Measurements from ENCODE around the gene ST3GAL3. TPM values are rescaled to one million over a fixed set of nuclear protein-coding genes. Genes with fewer than 3 reads are reported as not detected.

The ST3GAL3 gene
- total RNA-seq, 1 donor from 2014 or later: 24.3 TPM

- intact Hi-C loops (cut with micrococcal nuclease): no loop called here
- CTCF ChIA-PET: no interaction called here
- Mint-ChIP-seq H3K9me3 (no peaks in the 10 kb centered on the region), H3K36me3 (ENCODE audit: low read depth) (peaks cover 78% of the 10 kb centered on the region), H3K27me3 (no peaks in the 10 kb centered on the region), H3K27ac (no peak overlapping the region), H3K4me1 (peaks cover 13% of the 10 kb centered on the region), H3K4me3 (no peak overlapping the region)
- POLR2A ChIA-PET: no interaction called here
- DNase-seq (no peak), ATAC-seq (ENCODE audit: low read depth) (no peak)
- TF ChIP-seq, protein P1, sequence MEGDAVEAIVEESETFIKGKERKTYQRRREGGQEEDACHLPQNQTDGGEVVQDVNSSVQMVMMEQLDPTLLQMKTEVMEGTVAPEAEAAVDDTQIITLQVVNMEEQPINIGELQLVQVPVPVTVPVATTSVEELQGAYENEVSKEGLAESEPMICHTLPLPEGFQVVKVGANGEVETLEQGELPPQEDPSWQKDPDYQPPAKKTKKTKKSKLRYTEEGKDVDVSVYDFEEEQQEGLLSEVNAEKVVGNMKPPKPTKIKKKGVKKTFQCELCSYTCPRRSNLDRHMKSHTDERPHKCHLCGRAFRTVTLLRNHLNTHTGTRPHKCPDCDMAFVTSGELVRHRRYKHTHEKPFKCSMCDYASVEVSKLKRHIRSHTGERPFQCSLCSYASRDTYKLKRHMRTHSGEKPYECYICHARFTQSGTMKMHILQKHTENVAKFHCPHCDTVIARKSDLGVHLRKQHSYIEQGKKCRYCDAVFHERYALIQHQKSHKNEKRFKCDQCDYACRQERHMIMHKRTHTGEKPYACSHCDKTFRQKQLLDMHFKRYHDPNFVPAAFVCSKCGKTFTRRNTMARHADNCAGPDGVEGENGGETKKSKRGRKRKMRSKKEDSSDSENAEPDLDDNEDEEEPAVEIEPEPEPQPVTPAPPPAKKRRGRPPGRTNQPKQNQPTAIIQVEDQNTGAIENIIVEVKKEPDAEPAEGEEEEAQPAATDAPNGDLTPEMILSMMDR (IDR thresholded peaks at IDR 0.05): no peak
Observed at GRCh38 chr1:43673261-43673660, 34.1 kb upstream of the ST3GAL3 start.

DNA sequence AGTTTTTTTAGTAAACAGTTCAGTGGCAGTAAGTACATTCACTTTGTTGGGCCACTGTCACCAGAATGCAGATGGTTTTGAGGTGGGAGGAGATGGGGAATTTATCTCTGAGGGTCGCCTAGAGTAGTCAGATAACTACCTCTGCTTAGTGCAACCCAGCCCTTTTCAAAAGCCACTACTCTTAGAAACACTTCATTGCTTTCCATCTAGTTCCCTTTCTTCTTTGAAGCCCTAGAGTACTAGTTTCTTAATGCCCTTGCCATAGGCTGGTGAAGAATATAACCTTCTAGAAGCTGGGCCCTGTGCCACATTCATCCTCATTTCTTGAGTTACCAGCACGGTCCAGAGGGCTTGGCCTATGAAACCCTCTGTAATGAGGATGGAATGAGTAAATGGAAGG, 28.4 kb upstream of the ST3GAL3 start:
- H3K4me1 Mint-ChIP-seq: peaks cover 11% of the 10 kb centered on the region
- ATAC-seq (ENCODE audit: low read depth) (no peak), DNase-seq (no peak)
- intact Hi-C loops (cut with micrococcal nuclease): no loop called here
- ChIA-PET CTCF (no interaction called here), POLR2A (interaction anchor here (1.2 kb wide), 1 partner anchor 29 kb away, joined by 4 read pairs; the partner anchor contains the start of gene KDM4A)
- H3K27ac Mint-ChIP-seq: no peak overlapping the region
- H3K27me3 Mint-ChIP-seq: no peaks in the 10 kb centered on the region
- TF ChIP-seq, protein P1 (IDR thresholded peaks at IDR 0.05): no peak
- H3K4me3 Mint-ChIP-seq: no peak overlapping the region
- no peaks in the 10 kb centered on the region for H3K9me3 Mint-ChIP-seq
- H3K36me3 Mint-ChIP-seq (ENCODE audit: low read depth): peaks cover 76% of the 10 kb centered on the region

GRCh38 chr1:43683560-43683959, 23.8 kb upstream of the ST3GAL3 start:
- peaks cover 90% of the 10 kb centered on the region for H3K36me3 Mint-ChIP-seq (ENCODE audit: low read depth)
- no peak for DNase-seq
- ChIA-PET CTCF (no interaction called here), POLR2A (no interaction called here)
- TF ChIP-seq, protein P1 (IDR thresholded peaks at IDR 0.05): no peak
- ATAC-seq (ENCODE audit: low read depth): no peak
- no peaks in the 10 kb centered on the region for H3K9me3 Mint-ChIP-seq
- no peaks in the 10 kb centered on the region for H3K4me1 Mint-ChIP-seq
- H3K4me3 Mint-ChIP-seq: no peak overlapping the region
- intact Hi-C loops (cut with micrococcal nuclease): no loop called here
- no peak overlapping the region for H3K27ac Mint-ChIP-seq
- H3K27me3 Mint-ChIP-seq: no peaks in the 10 kb centered on the region

DNA sequence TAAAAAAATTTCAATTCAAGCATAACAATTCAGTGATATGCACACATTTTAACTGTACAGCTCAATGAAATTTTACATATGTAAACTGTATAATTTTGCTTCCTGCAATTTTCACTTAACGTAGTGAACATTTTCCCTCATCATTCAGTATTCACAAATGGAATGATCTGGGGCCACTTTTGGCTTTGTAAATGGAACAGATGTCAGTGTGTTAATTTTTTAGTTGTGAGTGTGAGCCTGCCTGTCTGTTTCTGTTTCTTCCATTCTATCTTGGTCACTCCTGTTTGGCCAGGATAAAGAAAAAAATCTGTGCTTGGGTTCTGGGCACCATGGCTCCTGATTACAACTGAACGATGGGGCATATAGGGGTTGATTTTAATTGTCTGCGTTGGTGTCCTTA, 20.5 kb upstream of the ST3GAL3 start:
- ATAC-seq (ENCODE audit: low read depth) (no peak), DNase-seq (no peak)
- Mint-ChIP-seq H3K27ac (no peak overlapping the region), H3K4me1 (no peaks in the 10 kb centered on the region), H3K36me3 (ENCODE audit: low read depth) (peaks cover 97% of the 10 kb centered on the region), H3K27me3 (no peaks in the 10 kb centered on the region), H3K4me3 (no peak overlapping the region), H3K9me3 (no peaks in the 10 kb centered on the region)
- ChIA-PET POLR2A (no interaction called here), CTCF (no interaction called here)
- TF ChIP-seq, protein P1 (IDR thresholded peaks at IDR 0.05): no peak
- intact Hi-C loops (cut with micrococcal nuclease): no loop called here

GRCh38 chr1:43687301-43688108, 19.8 kb upstream of the ST3GAL3 start:
- ATAC-seq (ENCODE audit: low read depth) (no peak), DNase-seq (no peak)
- intact Hi-C loops (cut with micrococcal nuclease): no loop called here
- Mint-ChIP-seq H3K4me1 (no peaks in the 10 kb centered on the region), H3K4me3 (no peak overlapping the region), H3K36me3 (ENCODE audit: low read depth) (peaks cover 97% of the 10 kb centered on the region), H3K9me3 (no peaks in the 10 kb centered on the region), H3K27me3 (no peaks in the 10 kb centered on the region), H3K27ac (no peak overlapping the region)
- POLR2A ChIA-PET: no interaction called here
- TF ChIP-seq, protein P1 (IDR thresholded peaks at IDR 0.05): no peak
- CTCF ChIA-PET: no interaction called here
